Tracheal epithelial cell (primary cell): Measurements from ENCODE around the gene TNFRSF25. TPM values are rescaled to one million over a fixed set of nuclear protein-coding genes. Genes with fewer than 3 reads are reported as not detected.

Experiments
- total RNA-seq: library from RNA; depleted of rRNA; stranded (reverse); fragments of >200 nt; gene quantifications from 2 replicates; pipeline ENCODE4 v1.2.1, GENCODE V29; 2014

Gene TNFRSF25
- 14.9 and 21.0 TPM in 2 replicates for total RNA-seq

GRCh38 chr1:6466023-6466422, at the start of gene TNFRSF25:
TNFRSF25 (minus strand) TSS chr1:6466173; CDS start chr1:6466107, 66 bp downstream.

GRCh38 chr1:6491480-6491962, 25.5 kb upstream of the TNFRSF25 start, which contains the start of gene PLEKHG5:
PLEKHG5 (minus strand) TSS chr1:6491667; CDS start chr1:6477571, 14,096 bp downstream.

GRCh38 chr1:6424619-6425593, 41.1 kb downstream of the TNFRSF25 start, which contains the start of gene ESPN:
ESPN (plus strand) TSS chr1:6424776; CDS start chr1:6424956, 180 bp downstream.

GRCh38 chr1:6419804-6420453, 46.0 kb downstream of the TNFRSF25 start, which contains the start of gene HES2:
HES2 (minus strand) TSS chr1:6419919; CDS start chr1:6419820, 99 bp downstream.

Other genes starting within 250 kb of the TNFRSF25 start
- 60.3 and 63.9 TPM in 2 replicates for gene ICMT, start 230.2 kb downstream of the TNFRSF25 start, total RNA-seq
- gene HES3, start 222.0 kb downstream of the TNFRSF25 start, total RNA-seq: not detected in 2 replicates
- 16.4 and 41.1 TPM in 2 replicates for gene GPR153, start 205.1 kb downstream of the TNFRSF25 start, total RNA-seq
- 70.6 and 71.2 TPM in 2 replicates for gene ACOT7, start 72.4 kb downstream of the TNFRSF25 start, total RNA-seq
- 249 and 299 TPM in 2 replicates for gene HES2, start 46.3 kb downstream of the TNFRSF25 start, total RNA-seq
- gene ESPN, start 41.4 kb downstream of the TNFRSF25 start, total RNA-seq: 14.5 and 17.3 TPM in 2 replicates
- gene PLEKHG5, start 25.5 kb upstream of the TNFRSF25 start, total RNA-seq: 49.0 and 59.5 TPM in 2 replicates
- 14.3 and 15.9 TPM in 2 replicates for gene NOL9, start 88.3 kb upstream of the TNFRSF25 start, total RNA-seq
- gene TAS1R1, start 89.1 kb upstream of the TNFRSF25 start, total RNA-seq: not detected in 2 replicates
- gene ZBTB48, start 113.8 kb upstream of the TNFRSF25 start, total RNA-seq: 11.6 and 16.2 TPM in 2 replicates
- 72.8 and 81.4 TPM in 2 replicates for gene KLHL21, start 136.7 kb upstream of the TNFRSF25 start, total RNA-seq
- 8.4 and 9.6 TPM in 2 replicates for gene PHF13, start 147.6 kb upstream of the TNFRSF25 start, total RNA-seq
- gene THAP3, start 158.7 kb upstream of the TNFRSF25 start, total RNA-seq: 22.7 and 44.8 TPM in 2 replicates
- gene DNAJC11, start 235.6 kb upstream of the TNFRSF25 start, total RNA-seq: 19.6 and 29.9 TPM in 2 replicates